Stomach (tissue), 4 donors: ENCODE measurements around the gene AZIN2.

Experiments used
- POLR2A ChIP-seq, 4 donors: fragments of 450-650 bp; IDR thresholded peaks; one replicate each; pipeline ENCODE4 v1.6.1; 2016; ENCODE audit warnings: antibody characterized with exemption in 4 of 4, control low read depth in 2 of 4, mild to moderate bottlenecking in 1 of 4, moderate library complexity in 1 of 4
- TF ChIP-seq, protein P1 (sequence below), 7 experiments: fragments of 450-650 bp in 4 of 7; fragments of 200-600 bp in 3 of 7; sonication (generic) in 3 of 7; IDR thresholded peaks; one replicate each; pipeline ENCODE4 v1.5.1; 2016 to 2019; ENCODE audit warnings: antibody characterized with exemption in 7 of 7, control low read depth in 2 of 7, mild to moderate bottlenecking in 1 of 7

DNA sequence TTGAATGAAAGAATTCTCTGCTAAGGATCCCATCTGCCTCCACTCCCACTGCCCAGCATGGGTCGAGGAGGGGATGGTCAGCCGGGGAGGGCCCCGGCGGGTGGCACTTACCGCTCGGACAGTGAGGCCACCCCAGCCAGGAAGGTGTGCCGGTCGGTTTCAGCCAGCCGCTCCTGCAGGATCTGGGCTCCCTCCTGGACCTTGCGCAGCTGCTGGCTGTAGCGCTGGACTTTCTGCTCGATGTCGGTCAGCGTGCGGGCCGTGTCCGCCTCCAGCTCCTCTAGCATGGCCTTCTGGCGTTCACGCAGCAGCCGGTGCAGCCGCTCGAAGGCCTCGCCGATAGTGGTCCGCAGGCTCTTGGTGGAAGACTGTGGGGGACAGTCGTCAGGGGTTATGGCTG is 78.6 kb downstream of the AZIN2 start:
- TF ChIP-seq POLR2A (IDR thresholded peaks at IDR 0.05) = no peak
- TF ChIP-seq, protein P1, sequence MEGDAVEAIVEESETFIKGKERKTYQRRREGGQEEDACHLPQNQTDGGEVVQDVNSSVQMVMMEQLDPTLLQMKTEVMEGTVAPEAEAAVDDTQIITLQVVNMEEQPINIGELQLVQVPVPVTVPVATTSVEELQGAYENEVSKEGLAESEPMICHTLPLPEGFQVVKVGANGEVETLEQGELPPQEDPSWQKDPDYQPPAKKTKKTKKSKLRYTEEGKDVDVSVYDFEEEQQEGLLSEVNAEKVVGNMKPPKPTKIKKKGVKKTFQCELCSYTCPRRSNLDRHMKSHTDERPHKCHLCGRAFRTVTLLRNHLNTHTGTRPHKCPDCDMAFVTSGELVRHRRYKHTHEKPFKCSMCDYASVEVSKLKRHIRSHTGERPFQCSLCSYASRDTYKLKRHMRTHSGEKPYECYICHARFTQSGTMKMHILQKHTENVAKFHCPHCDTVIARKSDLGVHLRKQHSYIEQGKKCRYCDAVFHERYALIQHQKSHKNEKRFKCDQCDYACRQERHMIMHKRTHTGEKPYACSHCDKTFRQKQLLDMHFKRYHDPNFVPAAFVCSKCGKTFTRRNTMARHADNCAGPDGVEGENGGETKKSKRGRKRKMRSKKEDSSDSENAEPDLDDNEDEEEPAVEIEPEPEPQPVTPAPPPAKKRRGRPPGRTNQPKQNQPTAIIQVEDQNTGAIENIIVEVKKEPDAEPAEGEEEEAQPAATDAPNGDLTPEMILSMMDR (IDR thresholded peaks at IDR 0.05) = no peak
